HCT116 (cell line): Measurements from ENCODE around the gene ACOXL. TPM values are rescaled to one million over a fixed set of nuclear protein-coding genes. Genes with fewer than 3 reads are reported as not detected.

Experiments used
- ATAC-seq: fragments of 200-7000 bp; cut with Tn5 transposase; 2 replicates; pipeline ENCODE4 v1.9.1; 2020; ENCODE audit warnings: mild to moderate bottlenecking, moderate library complexity
- BruUV-seq: library from RNA; stranded (reverse); fragments of 400-500 nt; replicated peaks from 2 replicates; lab custom pipeline; 2021; lab: Mats Ljungman, UMichigan
- CTCF ChIA-PET: fragments of 300-600 bp; sonication (Branson Sonifier 250); formaldehyde crosslinking; loops from one replicate; lab custom pipeline; 2021; ENCODE audit warnings: antibody characterized with exemption; lab: Charles Lee
- POLR2A ChIA-PET: fragments of 300-600, 350-600 bp; sonication (Branson Sonifier 250); formaldehyde crosslinking; loops from one replicate; lab custom pipeline; 2021; ENCODE audit warnings: antibody characterized with exemption; lab: Charles Lee
- RAD21 ChIA-PET, 2 experiments: fragments of 300-600 bp; sonication (Branson Sonifier 250); formaldehyde crosslinking; loops; one replicate each; lab custom pipeline; 2023; ENCODE audit warnings: low total read pairs in 2 of 2; ENCODE audit not compliant: uncharacterized antibody in 2 of 2, unreplicated experiment in 2 of 2, low non-redundant PET in 1 of 2; lab: Charles Lee
- DNase-seq: peaks from one replicate; pipeline ENCODE4 v3.0.0-alpha.2; 2010; ENCODE audit warnings: low read depth, low spot score
- H2AFZ ChIP-seq: fragments of 200-600 bp; shearing (Covaris generic), sonication (generic); 2 replicates; pipeline ENCODE4 v1.6.1; 2017; ENCODE audit warnings: low read depth, mixed run types, mixed read lengths, antibody characterized with exemption, low read length; ENCODE audit not compliant: poor library complexity, severe bottlenecking
- H3K27ac ChIP-seq: 2 replicates; pipeline ENCODE4 v1.5.1; 2012; ENCODE audit warnings: low read depth, low read length
- H3K27me3 ChIP-seq: fragments of 200-600 bp; sonication (generic); 2 replicates; pipeline ENCODE4 v1.6.1; 2016; ENCODE audit warnings: mixed run types, low read length, mixed read lengths; ENCODE audit not compliant: insufficient read depth
- H3K36me3 ChIP-seq, 2 experiments: fragments of 200-500 bp in 1 of 2; fragments of 200-600 bp in 1 of 2; sonication (Bioruptor generic) in 1 of 2; sonication (generic) in 1 of 2; 2 replicates each; pipeline versions ENCODE4 v1.5.1 to v1.6.1; 2014 to 2016; ENCODE audit warnings: low read length in 2 of 2, inconsistent platforms in 1 of 2, mixed read lengths in 1 of 2, mixed run types in 1 of 2; ENCODE audit not compliant: insufficient read depth in 2 of 2, control insufficient read depth in 1 of 2
- H3K4me1 ChIP-seq, 2 experiments: fragments of 200-600 bp in 1 of 2; sonication (generic) in 1 of 2; 2 replicates each; pipeline versions ENCODE4 v1.5.1 to v1.6.1; 2012 to 2017; ENCODE audit warnings: low read length in 2 of 2, inconsistent platforms in 1 of 2, mild to moderate bottlenecking in 1 of 2, mixed read lengths in 1 of 2, mixed run types in 1 of 2, moderate library complexity in 1 of 2; ENCODE audit not compliant: insufficient read depth in 2 of 2, control insufficient read depth in 1 of 2
- H3K4me2 ChIP-seq: fragments of 200-600 bp; sonication (generic); 2 replicates; pipeline ENCODE4 v1.6.1; 2017; ENCODE audit warnings: mixed run types, low read length, mixed read lengths
- H3K4me3 ChIP-seq, 2 experiments: fragments of 200-600 bp in 1 of 2; sonication (generic) in 1 of 2; replicated peaks in 1 of 2; 2 replicates each; pipeline ENCODE4 v1.5.1; 2011 to 2016; ENCODE audit warnings: low read length in 2 of 2, control low read depth in 1 of 2, low read depth in 1 of 2, mild to moderate bottlenecking in 1 of 2, mixed read lengths in 1 of 2, mixed run types in 1 of 2
- H3K79me2 ChIP-seq: fragments of 200-600 bp; sonication (generic); 2 replicates; pipeline ENCODE4 v1.6.1; 2017; ENCODE audit warnings: mild to moderate bottlenecking, mixed run types, low read length, moderate library complexity, mixed read lengths; ENCODE audit not compliant: insufficient read depth
- H3K9ac ChIP-seq: fragments of 200-600 bp; sonication (generic); 2 replicates; pipeline ENCODE4 v1.6.1; 2016; ENCODE audit warnings: low read length, mixed read lengths
- H3K9me2 ChIP-seq: fragments of 200-600 bp; sonication (generic), shearing (Covaris generic); 2 replicates; pipeline ENCODE4 v1.6.1; 2017; ENCODE audit warnings: mixed run types, mild to moderate bottlenecking, moderate library complexity; ENCODE audit not compliant: insufficient read depth
- H3K9me3 ChIP-seq, 2 experiments: fragments of 200-500 bp in 1 of 2; fragments of 200-600 bp in 1 of 2; sonication (Bioruptor generic) in 1 of 2; sonication (generic) in 1 of 2; 2 replicates each; pipeline ENCODE4 v1.6.1; 2014 to 2017; ENCODE audit warnings: low read length in 2 of 2, mixed read lengths in 2 of 2, inconsistent platforms in 1 of 2, low read depth in 1 of 2, mild to moderate bottlenecking in 1 of 2, mixed run types in 1 of 2, moderate library complexity in 1 of 2; ENCODE audit not compliant: control insufficient read depth in 1 of 2, insufficient read depth in 1 of 2
- H4K20me1 ChIP-seq: fragments of 200-600 bp; sonication (generic), shearing (Covaris generic); 2 replicates; pipeline ENCODE4 v1.6.1; 2017; ENCODE audit warnings: mixed run types, mild to moderate bottlenecking, moderate library complexity; ENCODE audit not compliant: insufficient read depth
- CBX3 ChIP-seq: IDR thresholded peaks from 2 replicates; pipeline ENCODE4 v1.6.1; 2012; ENCODE audit warnings: low read depth
- CEBPB ChIP-seq: IDR thresholded peaks from 2 replicates; pipeline ENCODE4 v1.6.1; 2012; ENCODE audit warnings: low read depth
- CTCF ChIP-seq, 3 experiments: fragments of 200-600 bp in 1 of 3; sonication (generic) in 1 of 3; IDR thresholded peaks in 2 of 3; conservative IDR thresholded peaks in 1 of 3; 2 replicates each; pipeline ENCODE4 v1.5.1; 2012 to 2017; ENCODE audit warnings: low read depth in 2 of 3, low read length in 2 of 3, antibody characterized with exemption in 1 of 3, borderline replicate concordance in 1 of 3, control low read depth in 1 of 3, mild to moderate bottlenecking in 1 of 3, mixed read lengths in 1 of 3, mixed run types in 1 of 3, moderate library complexity in 1 of 3; ENCODE audit not compliant: insufficient read depth in 1 of 3
- EGR1 ChIP-seq: IDR thresholded peaks from 2 replicates; pipeline ENCODE4 v1.6.1; 2012; ENCODE audit warnings: low read depth
- ELF1 ChIP-seq: IDR thresholded peaks from 2 replicates; pipeline ENCODE4 v1.6.1; 2012; ENCODE audit warnings: low read depth, borderline replicate concordance
- EZH2phosphoT487 ChIP-seq: fragments of 200-600 bp; IDR thresholded peaks from 2 replicates; pipeline ENCODE4 v1.6.1; 2018; ENCODE audit warnings: antibody characterized with exemption, borderline replicate concordance
- FOSL1 ChIP-seq: IDR thresholded peaks from 2 replicates; pipeline ENCODE4 v1.6.1; 2012; ENCODE audit warnings: low read depth
- JUND ChIP-seq: IDR thresholded peaks from 2 replicates; pipeline ENCODE4 v1.6.1; 2012
- POLR2A ChIP-seq: IDR thresholded peaks from 2 replicates; pipeline ENCODE4 v1.7.0; 2011; ENCODE audit warnings: borderline replicate concordance; ENCODE audit not compliant: insufficient read depth, insufficient read length; ENCODE audit errors: extremely low read depth
- POLR2AphosphoS5 ChIP-seq: IDR thresholded peaks from 2 replicates; pipeline ENCODE4 v1.6.1; 2011; ENCODE audit warnings: mild to moderate bottlenecking, low read depth, low read length, moderate library complexity
- RAD21 ChIP-seq: IDR thresholded peaks from 2 replicates; pipeline ENCODE4 v1.6.1; 2012; ENCODE audit warnings: low read depth, mild to moderate bottlenecking
- REST ChIP-seq: IDR thresholded peaks from 2 replicates; pipeline ENCODE4 v1.6.1; 2012; ENCODE audit warnings: low read depth
- SIN3A ChIP-seq: IDR thresholded peaks from 2 replicates; pipeline ENCODE4 v1.6.1; 2012; ENCODE audit warnings: low read depth
- SP1 ChIP-seq: IDR thresholded peaks from 2 replicates; pipeline ENCODE4 v1.6.1; 2012; ENCODE audit warnings: low read depth
- TCF7L2 ChIP-seq: IDR thresholded peaks from 2 replicates; pipeline ENCODE4 v1.7.0; 2011; ENCODE audit warnings: borderline replicate concordance, inconsistent platforms; ENCODE audit not compliant: insufficient read depth, insufficient read length; ENCODE audit errors: extremely low read depth
- YY1 ChIP-seq: IDR thresholded peaks from 2 replicates; pipeline ENCODE4 v1.6.1; 2011; ENCODE audit warnings: low read length, low read depth, moderate library complexity, mild to moderate bottlenecking; ENCODE audit not compliant: insufficient replicate concordance; ENCODE audit errors: extremely low read depth
- ZFX ChIP-seq: fragments of 450-650 bp; IDR thresholded peaks from 2 replicates; pipeline ENCODE4 v1.6.1; 2017
- ZNF274 ChIP-seq: fragments of 200-500 bp; sonication (Bioruptor generic); IDR thresholded peaks from 2 replicates; pipeline ENCODE4 v1.6.1; 2014; ENCODE audit warnings: mild to moderate bottlenecking, low read depth, low read length, inconsistent platforms
- intact Hi-C: fragments of 100-400 bp; cut with micrococcal nuclease; formaldehyde crosslinking; loops from 2 replicates; pipeline ENCODE4 v1.10.0; 2022
- total RNA-seq: library from RNA; stranded (reverse); gene quantifications from one replicate; pipeline ENCODE4 v1.2.1, GENCODE V29; 2021; ENCODE audit not compliant: unreplicated experiment
- TF ChIP-seq, protein P1 (sequence below): IDR thresholded peaks from 2 replicates; pipeline ENCODE4 v1.6.1; 2011; ENCODE audit warnings: mild to moderate bottlenecking, low read length, moderate library complexity; ENCODE audit not compliant: insufficient replicate concordance; ENCODE audit errors: extremely low read depth
- TF ChIP-seq, protein P2 (sequence below): IDR thresholded peaks from 2 replicates; pipeline ENCODE4 v1.6.1; 2012

The ACOXL gene
- total RNA-seq, 1 experiment from 2014 or later, result 5.5 TPM

DNA sequence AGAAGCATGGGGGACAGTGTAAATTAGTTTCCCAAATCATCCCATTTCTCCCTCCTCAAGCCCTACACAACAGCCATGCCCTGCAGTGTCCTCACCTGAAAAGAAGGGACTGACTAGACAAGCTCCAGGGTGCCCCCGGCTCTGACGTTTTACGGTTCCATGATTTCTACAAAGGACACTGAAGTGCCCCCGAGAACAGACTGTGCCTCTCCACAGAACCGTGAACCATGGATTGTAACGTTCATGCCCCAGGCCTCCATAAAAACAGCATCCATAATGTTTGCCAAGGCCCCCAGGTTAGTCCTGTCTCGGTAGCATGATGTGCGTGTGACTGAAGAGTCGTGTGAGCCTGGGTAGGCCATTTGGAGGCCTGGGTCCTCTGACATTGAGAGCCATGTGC lies 7.0 kb upstream of the ACOXL start:
- Histone ChIP-seq H3K9me3 (no peaks in the 10 kb centered on the region), H3K4me2 (no peak overlapping the region), H3K4me1 (no peaks in the 10 kb centered on the region), H3K9me2 (no peaks in the 10 kb centered on the region), H3K27me3 (no peaks in the 10 kb centered on the region), H3K4me3 (no peak overlapping the region), H3K36me3 (no peaks in the 10 kb centered on the region), H3K9ac (no peak overlapping the region), H3K79me2 (no peaks in the 10 kb centered on the region), H3K27ac (no peak overlapping the region), H2AFZ (no peak overlapping the region), H4K20me1 (no peaks in the 10 kb centered on the region)
- ChIA-PET POLR2A (no interaction called here), CTCF (no interaction called here), RAD21 (no interaction called here)
- TF ChIP-seq, protein P1, sequence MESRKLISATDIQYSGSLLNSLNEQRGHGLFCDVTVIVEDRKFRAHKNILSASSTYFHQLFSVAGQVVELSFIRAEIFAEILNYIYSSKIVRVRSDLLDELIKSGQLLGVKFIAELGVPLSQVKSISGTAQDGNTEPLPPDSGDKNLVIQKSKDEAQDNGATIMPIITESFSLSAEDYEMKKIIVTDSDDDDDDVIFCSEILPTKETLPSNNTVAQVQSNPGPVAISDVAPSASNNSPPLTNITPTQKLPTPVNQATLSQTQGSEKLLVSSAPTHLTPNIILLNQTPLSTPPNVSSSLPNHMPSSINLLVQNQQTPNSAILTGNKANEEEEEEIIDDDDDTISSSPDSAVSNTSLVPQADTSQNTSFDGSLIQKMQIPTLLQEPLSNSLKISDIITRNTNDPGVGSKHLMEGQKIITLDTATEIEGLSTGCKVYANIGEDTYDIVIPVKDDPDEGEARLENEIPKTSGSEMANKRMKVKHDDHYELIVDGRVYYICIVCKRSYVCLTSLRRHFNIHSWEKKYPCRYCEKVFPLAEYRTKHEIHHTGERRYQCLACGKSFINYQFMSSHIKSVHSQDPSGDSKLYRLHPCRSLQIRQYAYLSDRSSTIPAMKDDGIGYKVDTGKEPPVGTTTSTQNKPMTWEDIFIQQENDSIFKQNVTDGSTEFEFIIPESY, result no peak
- TF ChIP-seq ZFX (no peak), EZH2phosphoT487 (no peak), SIN3A (no peak), EGR1 (no peak), ZNF274 (no peak), SP1 (no peak), REST (no peak), TCF7L2 (no peak), JUND (no peak), RAD21 (no peak), CTCF (IDR thresholded peaks at IDR 0.05 in 2 of 3, conservative IDR thresholded peaks at IDR 0.05 in 1 of 3; ENCODE audit: borderline replicate concordance in 1 of 3, insufficient read depth in 1 of 3, low read depth in 2 of 3, low read length in 2 of 3) (no peak), YY1 (no peak), POLR2AphosphoS5 (no peak), POLR2A (no peak), CEBPB (no peak), ELF1 (no peak), FOSL1 (no peak), CBX3 (no peak)
- TF ChIP-seq, protein P2, sequence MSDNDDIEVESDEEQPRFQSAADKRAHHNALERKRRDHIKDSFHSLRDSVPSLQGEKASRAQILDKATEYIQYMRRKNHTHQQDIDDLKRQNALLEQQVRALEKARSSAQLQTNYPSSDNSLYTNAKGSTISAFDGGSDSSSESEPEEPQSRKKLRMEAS, result no peak
- no TSS peak for BruUV-seq
- DNase-seq (no peak), ATAC-seq (no peak)
- intact Hi-C loops, result no loop called here
